Naive thymus-derived CD4-positive, alpha-beta T cell (primary cell): Measurements from ENCODE around the gene SLC22A15. TPM values are rescaled to one million over a fixed set of nuclear protein-coding genes. Genes with fewer than 3 reads are reported as not detected.

Experiments used
- ATAC-seq: fragments of 150-1000 bp; cut with Tn5 transposase; 2 replicates; pipeline ENCODE4 v1.10.0; 2021; ENCODE audit warnings: mild to moderate bottlenecking, moderate library complexity
- CTCF ChIA-PET: fragments of 350-600 bp; sonication (Branson Sonifier 250); formaldehyde crosslinking; loops from one replicate; lab custom pipeline; 2021; ENCODE audit warnings: antibody characterized with exemption; lab: Charles Lee
- POLR2A ChIA-PET: fragments of 350-600 bp; sonication (Branson Sonifier 250); formaldehyde crosslinking; loops from one replicate; lab custom pipeline; 2021; ENCODE audit warnings: antibody characterized with exemption, inconsistent platforms; lab: Charles Lee
- DNase-seq, 9 donors: peaks; one replicate each; pipeline versions ENCODE4 v3.0.0 to v3.0.0-alpha.2; 2020 to 2022; ENCODE audit warnings: mixed read lengths in 1 of 9
- H3K27ac ChIP-seq: one replicate; pipeline ENCODE4 v1.7.0; 2013; ENCODE audit warnings: mild to moderate bottlenecking, low read depth, low read length, moderate library complexity
- H3K27me3 ChIP-seq, 2 donors: one replicate each; pipeline ENCODE4 v1.7.0; 2013; ENCODE audit warnings: low read length in 2 of 2, mild to moderate bottlenecking in 2 of 2, moderate library complexity in 2 of 2; ENCODE audit not compliant: control insufficient read depth in 2 of 2, insufficient read depth in 2 of 2
- H3K36me3 ChIP-seq, 3 experiments: 1 replicate in 2 of 3; 2 replicates in 1 of 3; pipeline ENCODE4 v1.7.0; 2013; ENCODE audit warnings: low read length in 3 of 3, mild to moderate bottlenecking in 3 of 3, moderate library complexity in 1 of 3; ENCODE audit not compliant: insufficient read depth in 3 of 3, control insufficient read depth in 2 of 3
- H3K4me1 ChIP-seq, 2 donors: one replicate each; pipeline ENCODE4 v1.7.0; 2013; ENCODE audit warnings: low read length in 2 of 2, mild to moderate bottlenecking in 2 of 2, moderate library complexity in 1 of 2; ENCODE audit not compliant: control insufficient read depth in 2 of 2, insufficient read depth in 2 of 2
- H3K4me3 ChIP-seq: 2 replicates; pipeline ENCODE4 v1.7.0; 2013; ENCODE audit warnings: mild to moderate bottlenecking, low read length
- H3K9me3 ChIP-seq, 3 experiments: 1 replicate in 2 of 3; 2 replicates in 1 of 3; pipeline ENCODE4 v1.7.0; 2013; ENCODE audit warnings: low read length in 3 of 3; ENCODE audit not compliant: control insufficient read depth in 2 of 3
- H3K27ac Mint-ChIP-seq, 9 donors: one replicate each; pipeline ENCODE4 v1.8.0; 2020 to 2022; ENCODE audit warnings: mixed read lengths in 9 of 9, mild to moderate bottlenecking in 8 of 9, moderate library complexity in 5 of 9, inconsistent platforms in 2 of 9
- H3K27me3 Mint-ChIP-seq, 5 donors: one replicate each; pipeline ENCODE4 v1.8.0; 2021 to 2022; ENCODE audit warnings: mixed read lengths in 5 of 5, mild to moderate bottlenecking in 1 of 5
- H3K36me3 Mint-ChIP-seq, 5 donors: one replicate each; pipeline ENCODE4 v1.8.0; 2020 to 2022; ENCODE audit warnings: mixed read lengths in 5 of 5, mild to moderate bottlenecking in 3 of 5, inconsistent platforms in 1 of 5
- H3K4me1 Mint-ChIP-seq, 7 donors: one replicate each; pipeline ENCODE4 v1.8.0; 2020 to 2022; ENCODE audit warnings: mixed read lengths in 7 of 7, mild to moderate bottlenecking in 3 of 7, inconsistent platforms in 1 of 7
- H3K4me3 Mint-ChIP-seq, 10 donors: one replicate each; pipeline ENCODE4 v1.8.0; 2020 to 2022; ENCODE audit warnings: mild to moderate bottlenecking in 10 of 10, mixed read lengths in 10 of 10, moderate library complexity in 6 of 10, inconsistent platforms in 2 of 10
- H3K9me3 Mint-ChIP-seq, 11 donors: one replicate each; pipeline ENCODE4 v1.8.0; 2020 to 2022; ENCODE audit warnings: mixed read lengths in 11 of 11, mild to moderate bottlenecking in 4 of 11, inconsistent platforms in 1 of 11, moderate library complexity in 1 of 11
- intact Hi-C, 2 donors: fragments of 100-400 bp; cut with micrococcal nuclease; formaldehyde crosslinking; loops; one replicate each; pipeline ENCODE4 v1.15.1; 2023
- polyA plus RNA-seq, 2 donors: library from polyadenylated mRNA; unstranded; fragments of 300-500 nt; fragmentation: Illumina TruSeq; gene quantifications; one replicate each; pipeline ENCODE4 v1.2.3, GENCODE V29; 2021
- total RNA-seq, 6 experiments: library from RNA in 5 of 6; stranded (reverse) in 5 of 6; gene quantifications; 1 replicate in 5 of 6; 2 replicates in 1 of 6; pipeline ENCODE4 v1.2.3 and lab custom pipeline; 2021 to 2026

The SLC22A15 gene
- total and polyA plus RNA-seq, 7 experiments from 2014 or later = 0.22 to 8.2 (median 0.90) TPM; not detected in 3

- no peak for DNase-seq
- Mint-ChIP-seq H3K36me3 (peaks cover 0 to 14% (median 4%) of the 10 kb centered on the region in 5 donors), H3K4me3 (no peak overlapping the region), H3K27ac (no peak overlapping the region), H3K27me3 (peaks cover 4 to 18% (median 15%) of the 10 kb centered on the region in 5 donors), H3K9me3 (peaks cover 0 to 29% (median 12%) of the 10 kb centered on the region in 11 donors), H3K4me1 (peaks cover 8 to 16% (median 12%) of the 10 kb centered on the region in 7 donors)
- Histone ChIP-seq H3K27me3 (no peaks in the 10 kb centered on the region), H3K27ac (no peak overlapping the region), H3K4me3 (no peak overlapping the region), H3K36me3 (no peaks in the 10 kb centered on the region), H3K9me3 (no peaks in the 10 kb centered on the region), H3K4me1 (peaks cover 9 to 11% of the 10 kb centered on the region in 2 donors)
- ATAC-seq = no peak
- CTCF ChIA-PET = no interaction called here
- POLR2A ChIA-PET = no interaction called here
- intact Hi-C loops = loop anchor here in 1 of 2 donors (10.0 kb wide), 1 partner anchor 501 kb away; no protein-coding TSS in a partner anchor
These were observed 27.5 kb downstream of the SLC22A15 start for GRCh38 chr1:116003823-116004222.

- intact Hi-C loops = loop anchor here in 1 of 2 donors (2.0 to 10.0 kb wide), 2 partner anchors 28 to 498 kb away; no protein-coding TSS in a partner anchor
- Histone ChIP-seq H3K27ac (peak overlapping the region; percentile 52), H3K27me3 (no peaks in the 10 kb centered on the region), H3K4me1 (peaks cover 9 to 11% of the 10 kb centered on the region in 2 donors), H3K9me3 (no peaks in the 10 kb centered on the region), H3K36me3 (no peaks in the 10 kb centered on the region), H3K4me3 (peak overlapping the region; percentile 52)
- peak; percentile 77 for ATAC-seq
- POLR2A ChIA-PET = no interaction called here
- peaks cover 8 to 16% (median 12%) of the 10 kb centered on the region in 7 donors for H3K4me1 Mint-ChIP-seq
- DNase-seq = peak in 6 of 9 donors; percentile 1 to 34 (median 18)
- CTCF ChIA-PET = no interaction called here
- H3K27me3 Mint-ChIP-seq = peaks cover 3 to 11% (median 9%) of the 10 kb centered on the region in 5 donors
- peaks cover 0 to 4% (median 2%) of the 10 kb centered on the region in 11 donors for H3K9me3 Mint-ChIP-seq
- peak overlapping the region; percentile 30 to 90 (median 82) for H3K4me3 Mint-ChIP-seq
- H3K27ac Mint-ChIP-seq = peak overlapping the region; percentile 59 to 91 (median 85)
- peaks cover 0 to 4% (median 0%) of the 10 kb centered on the region in 5 donors for H3K36me3 Mint-ChIP-seq
These were observed 30.2 kb downstream of the SLC22A15 start for GRCh38 chr1:116006486-116006964.

GRCh38 chr1:116008656-116009390, 32.5 kb downstream of the SLC22A15 start:
- Mint-ChIP-seq H3K27me3 (peaks cover 0 to 24% (median 0%) of the 10 kb centered on the region in 5 donors), H3K27ac (peak overlapping the region in 1 of 9 donors; percentile 19), H3K36me3 (peaks cover 0 to 3% (median 0%) of the 10 kb centered on the region in 5 donors), H3K9me3 (no peaks in the 10 kb centered on the region), H3K4me3 (no peak overlapping the region), H3K4me1 (peaks cover 5 to 16% (median 12%) of the 10 kb centered on the region in 7 donors)
- no peak overlapping the region for H3K27ac ChIP-seq
- ChIA-PET POLR2A (no interaction called here), CTCF (no interaction called here)
- H3K36me3 ChIP-seq = no peaks in the 10 kb centered on the region
- DNase-seq = no peak
- intact Hi-C loops = loop anchor here in 1 of 2 donors (10.0 kb wide), 1 partner anchor 496 kb away; no protein-coding TSS in a partner anchor
- no peaks in the 10 kb centered on the region for H3K27me3 ChIP-seq
- H3K4me1 ChIP-seq = peaks cover 9 to 11% of the 10 kb centered on the region in 2 donors
- no peak for ATAC-seq
- H3K9me3 ChIP-seq = no peaks in the 10 kb centered on the region
- no peak overlapping the region for H3K4me3 ChIP-seq

- H3K27me3 Mint-ChIP-seq = peaks cover 0 to 41% (median 0%) of the 10 kb centered on the region in 5 donors
- no peaks in the 10 kb centered on the region for H3K9me3 ChIP-seq
- ChIA-PET POLR2A (no interaction called here), CTCF (no interaction called here)
- no peak overlapping the region for H3K4me3 ChIP-seq
- no peak overlapping the region for H3K27ac Mint-ChIP-seq
- H3K4me3 Mint-ChIP-seq = no peak overlapping the region
- ATAC-seq (no peak), DNase-seq (no peak)
- no peaks in the 10 kb centered on the region for H3K36me3 Mint-ChIP-seq
- H3K27ac ChIP-seq = no peak overlapping the region
- no peaks in the 10 kb centered on the region for H3K27me3 ChIP-seq
- H3K9me3 Mint-ChIP-seq = no peaks in the 10 kb centered on the region
- H3K4me1 ChIP-seq = no peaks in the 10 kb centered on the region
- peaks cover 0 to 4% (median 0%) of the 10 kb centered on the region in 7 donors for H3K4me1 Mint-ChIP-seq
- intact Hi-C loops = no loop called here
- no peaks in the 10 kb centered on the region for H3K36me3 ChIP-seq
These were observed 36.4 kb downstream of the SLC22A15 start for GRCh38 chr1:116012716-116013115.

- no peaks in the 10 kb centered on the region for H3K9me3 Mint-ChIP-seq
These were observed 39.4 kb downstream of the SLC22A15 start for GRCh38 chr1:116015679-116016078.

GRCh38 chr1:116018007-116018406, 41.7 kb downstream of the SLC22A15 start:
- ATAC-seq (no peak), DNase-seq (no peak)
- Histone ChIP-seq H3K27me3 (no peaks in the 10 kb centered on the region), H3K27ac (no peak overlapping the region), H3K9me3 (no peaks in the 10 kb centered on the region), H3K4me3 (no peak overlapping the region), H3K36me3 (no peaks in the 10 kb centered on the region), H3K4me1 (no peaks in the 10 kb centered on the region)
- intact Hi-C loops = no loop called here
- POLR2A ChIA-PET = no interaction called here
- Mint-ChIP-seq H3K36me3 (no peaks in the 10 kb centered on the region), H3K4me3 (no peak overlapping the region), H3K9me3 (no peaks in the 10 kb centered on the region), H3K27me3 (peaks cover 0 to 36% (median 5%) of the 10 kb centered on the region in 5 donors), H3K27ac (no peak overlapping the region), H3K4me1 (peaks cover 0 to 7% (median 0%) of the 10 kb centered on the region in 7 donors)
- CTCF ChIA-PET = no interaction called here

More at GRCh38 chr1:116015679-116016078, 39.4 kb downstream of the SLC22A15 start:
- H3K27ac ChIP-seq = no peak overlapping the region
- H3K27me3 ChIP-seq = no peaks in the 10 kb centered on the region
- H3K4me3 Mint-ChIP-seq = no peak overlapping the region
- CTCF ChIA-PET = no interaction called here
- peaks cover 0 to 7% (median 0%) of the 10 kb centered on the region in 7 donors for H3K4me1 Mint-ChIP-seq
- no peaks in the 10 kb centered on the region for H3K9me3 ChIP-seq
- intact Hi-C loops = no loop called here
- ATAC-seq (no peak), DNase-seq (no peak)
- H3K4me3 ChIP-seq = no peak overlapping the region
- no peaks in the 10 kb centered on the region for H3K36me3 ChIP-seq
- H3K27ac Mint-ChIP-seq = no peak overlapping the region
- H3K4me1 ChIP-seq = no peaks in the 10 kb centered on the region
- H3K27me3 Mint-ChIP-seq = peaks cover 0 to 51% (median 0%) of the 10 kb centered on the region in 5 donors
- H3K36me3 Mint-ChIP-seq = no peaks in the 10 kb centered on the region
- POLR2A ChIA-PET = no interaction called here
